Thyroid gland (tissue), 4 donors: ENCODE data around the gene TUBAL3.

Experiments
- POLR2A ChIP-seq, 2 donors: fragments of 450-650 bp; IDR thresholded peaks; one replicate each; pipeline ENCODE4 v1.6.1; 2017; ENCODE audit warnings: antibody characterized with exemption in 2 of 2, mild to moderate bottlenecking in 2 of 2, moderate library complexity in 1 of 2
- TF ChIP-seq, protein P1 (sequence below), 6 experiments: fragments of 200-600 bp in 3 of 6; fragments of 450-650 bp in 3 of 6; sonication (generic) in 3 of 6; IDR thresholded peaks; one replicate each; pipeline ENCODE4 v1.5.1; 2016 to 2019; ENCODE audit warnings: antibody characterized with exemption in 6 of 6, mild to moderate bottlenecking in 2 of 6, inconsistent platforms in 1 of 6, moderate library complexity in 1 of 6

DNA sequence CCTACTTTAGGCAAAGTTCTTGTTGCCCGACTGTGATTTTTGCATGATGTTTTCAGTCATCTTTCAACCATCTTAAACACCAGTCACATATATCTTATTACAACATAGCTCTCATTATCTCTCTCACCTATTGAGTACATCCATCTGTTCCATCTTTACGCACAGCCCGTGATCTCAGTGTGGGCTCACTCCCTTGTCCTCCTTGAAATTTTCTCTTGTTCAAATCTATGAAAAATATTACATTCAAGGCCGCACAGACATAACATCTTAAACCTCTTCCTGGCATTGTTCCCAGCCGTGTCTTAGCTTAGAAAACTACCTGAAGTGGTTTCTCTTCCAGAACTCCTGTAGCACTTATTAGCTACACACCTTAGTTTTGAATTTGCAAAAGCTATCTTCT is 40.4 kb upstream of the TUBAL3 start:
- TF ChIP-seq, protein P1, sequence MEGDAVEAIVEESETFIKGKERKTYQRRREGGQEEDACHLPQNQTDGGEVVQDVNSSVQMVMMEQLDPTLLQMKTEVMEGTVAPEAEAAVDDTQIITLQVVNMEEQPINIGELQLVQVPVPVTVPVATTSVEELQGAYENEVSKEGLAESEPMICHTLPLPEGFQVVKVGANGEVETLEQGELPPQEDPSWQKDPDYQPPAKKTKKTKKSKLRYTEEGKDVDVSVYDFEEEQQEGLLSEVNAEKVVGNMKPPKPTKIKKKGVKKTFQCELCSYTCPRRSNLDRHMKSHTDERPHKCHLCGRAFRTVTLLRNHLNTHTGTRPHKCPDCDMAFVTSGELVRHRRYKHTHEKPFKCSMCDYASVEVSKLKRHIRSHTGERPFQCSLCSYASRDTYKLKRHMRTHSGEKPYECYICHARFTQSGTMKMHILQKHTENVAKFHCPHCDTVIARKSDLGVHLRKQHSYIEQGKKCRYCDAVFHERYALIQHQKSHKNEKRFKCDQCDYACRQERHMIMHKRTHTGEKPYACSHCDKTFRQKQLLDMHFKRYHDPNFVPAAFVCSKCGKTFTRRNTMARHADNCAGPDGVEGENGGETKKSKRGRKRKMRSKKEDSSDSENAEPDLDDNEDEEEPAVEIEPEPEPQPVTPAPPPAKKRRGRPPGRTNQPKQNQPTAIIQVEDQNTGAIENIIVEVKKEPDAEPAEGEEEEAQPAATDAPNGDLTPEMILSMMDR (IDR thresholded peaks at IDR 0.05): no peak
- TF ChIP-seq POLR2A (IDR thresholded peaks at IDR 0.05): no peak
